GM23338 (cell line): ENCODE results near the gene CLDN8. TPM values are rescaled to one million over a fixed set of nuclear protein-coding genes. Genes with fewer than 3 reads are reported as not detected.

Source experiments
- ATAC-seq: fragments of 200-7000 bp; cut with Tn5 transposase; 3 replicates; pipeline ENCODE4 v1.9.1; 2020
- DNase-seq: peaks from one replicate; pipeline ENCODE4 v3.0.0-alpha.2; 2015; ENCODE audit warnings: low spot score
- H2AFZ ChIP-seq: fragments of 200-600 bp; sonication (generic); 2 replicates; pipeline ENCODE4 v1.8.0; 2016; ENCODE audit warnings: antibody characterized with exemption, mild to moderate bottlenecking, moderate library complexity
- H3F3A ChIP-seq: fragments of 200-600 bp; sonication (generic); replicated peaks from 2 replicates; pipeline ENCODE4 v1.8.0; 2017; ENCODE audit warnings: antibody characterized with exemption, mixed run types, low read depth
- H3K27ac ChIP-seq: fragments of 200-600 bp; sonication (generic); 2 replicates; pipeline ENCODE4 v1.6.1; 2016; ENCODE audit warnings: low read depth
- H3K27me3 ChIP-seq: fragments of 200-600 bp; sonication (generic); 2 replicates; pipeline ENCODE4 v1.8.0; 2016; ENCODE audit warnings: mild to moderate bottlenecking, mixed run types, moderate library complexity; ENCODE audit not compliant: insufficient read depth
- H3K36me3 ChIP-seq: fragments of 200-600 bp; sonication (generic); 2 replicates; pipeline ENCODE4 v1.8.0; 2016; ENCODE audit warnings: mild to moderate bottlenecking; ENCODE audit not compliant: insufficient read depth
- H3K4me1 ChIP-seq: fragments of 200-600 bp; sonication (generic); 2 replicates; pipeline ENCODE4 v1.8.0; 2016; ENCODE audit warnings: mild to moderate bottlenecking, moderate library complexity; ENCODE audit not compliant: insufficient read depth
- H3K4me2 ChIP-seq: fragments of 200-600 bp; sonication (generic); 2 replicates; pipeline ENCODE4 v1.7.1; 2017; ENCODE audit warnings: mixed run types
- H3K4me3 ChIP-seq: fragments of 200-600 bp; sonication (generic); 2 replicates; pipeline ENCODE4 v1.6.1; 2016; ENCODE audit warnings: mixed run types
- H3K79me2 ChIP-seq: fragments of 200-600 bp; sonication (generic); replicated peaks from 2 replicates; pipeline ENCODE4 v1.8.0; 2017; ENCODE audit warnings: mild to moderate bottlenecking; ENCODE audit not compliant: insufficient read depth
- H3K9me2 ChIP-seq: fragments of 200-600 bp; sonication (generic); 2 replicates; pipeline ENCODE4 v1.8.0; 2017; ENCODE audit not compliant: insufficient read depth
- H4K20me1 ChIP-seq: fragments of 200-600 bp; sonication (generic); replicated peaks from 2 replicates; pipeline ENCODE4 v1.8.0; 2017; ENCODE audit warnings: mild to moderate bottlenecking; ENCODE audit not compliant: insufficient read depth
- H3K27ac Mint-ChIP-seq: 2 replicates; pipeline ENCODE4 v1.8.0; 2020; ENCODE audit warnings: inconsistent platforms, mild to moderate bottlenecking, moderate library complexity, mixed read lengths
- H3K27me3 Mint-ChIP-seq: 3 replicates; pipeline ENCODE4 v1.8.0; 2022; ENCODE audit warnings: low read depth, mild to moderate bottlenecking, moderate library complexity, mixed read lengths, inconsistent platforms; ENCODE audit not compliant: insufficient read depth, poor library complexity
- H3K36me3 Mint-ChIP-seq: 3 replicates; pipeline ENCODE4 v1.8.0; 2021; ENCODE audit warnings: low read depth, mild to moderate bottlenecking, inconsistent platforms, moderate library complexity, mixed read lengths
- H3K4me1 Mint-ChIP-seq: 3 replicates; pipeline ENCODE4 v1.8.0; 2020; ENCODE audit warnings: mild to moderate bottlenecking, inconsistent platforms, mixed read lengths
- H3K4me3 Mint-ChIP-seq: 3 replicates; pipeline ENCODE4 v1.8.0; 2021; ENCODE audit warnings: moderate library complexity, mild to moderate bottlenecking, inconsistent platforms, mixed read lengths
- H3K9me3 Mint-ChIP-seq: 3 replicates; pipeline ENCODE4 v1.8.0; 2020; ENCODE audit warnings: moderate library complexity, mild to moderate bottlenecking, inconsistent platforms, mixed read lengths
- EZH2phosphoT487 ChIP-seq: fragments of 200-600 bp; sonication (generic); IDR thresholded peaks from one replicate; pipeline ENCODE4 v1.8.1; 2018; ENCODE audit warnings: antibody characterized with exemption; ENCODE audit not compliant: unreplicated experiment
- POLR2AphosphoS5 ChIP-seq: IDR thresholded peaks from 2 replicates; pipeline ENCODE4 v1.6.1; 2016; ENCODE audit warnings: antibody characterized with exemption, low read depth
- ZNF114 ChIP-seq: fragments of 250-450 bp; sonication (Bioruptor Pico); IDR thresholded peaks from 2 replicates; pipeline ENCODE4 v1.5.0; 2020; ENCODE audit warnings: mild to moderate bottlenecking, moderate library complexity
- ZNF331 ChIP-seq: fragments of 250-450 bp; sonication (Bioruptor Pico); IDR thresholded peaks from 2 replicates; pipeline ENCODE4 v1.5.0; 2020; ENCODE audit warnings: low read depth, mild to moderate bottlenecking, moderate library complexity
- ZNF462 ChIP-seq: fragments of 250-450 bp; sonication (Bioruptor Pico); IDR thresholded peaks from 2 replicates; pipeline ENCODE4 v1.5.0; 2020; ENCODE audit warnings: mild to moderate bottlenecking, moderate library complexity
- polyA plus RNA-seq: library from polyadenylated mRNA; unstranded; fragments of >200 nt; fragmentation: Nextera tagmentation; extraction: Ambion mirVana; gene quantifications from 2 replicates; pipeline ENCODE4 v1.2.1, GENCODE V29; 2016
- total RNA-seq: library from RNA; depleted of rRNA; stranded (reverse); fragments of >200 nt; shearing (Covaris generic); gene quantifications from 2 replicates; pipeline ENCODE4 v1.2.3, GENCODE V29; 2014

Gene CLDN8
- total and polyA plus RNA-seq, 2 experiments from 2014 or later: not detected

GRCh38 chr21:30207252-30207579 is 8.7 kb downstream of the CLDN8 start (continued):
- TF ChIP-seq ZNF462 (no peak), POLR2AphosphoS5 (no peak), ZNF114 (CRISPR knock-in tag) (no peak), EZH2phosphoT487 (no peak)

- H3F3A ChIP-seq: no peaks in the 10 kb centered on the region
- Mint-ChIP-seq H3K27ac (peak overlapping the region; percentile 34), H3K27me3 (peaks cover 4% of the 10 kb centered on the region), H3K36me3 (no peaks in the 10 kb centered on the region), H3K4me3 (no peak overlapping the region), H3K4me1 (peaks cover 10% of the 10 kb centered on the region), H3K9me3 (no peaks in the 10 kb centered on the region; the same call in 2 of the 3 replicates)
- no peak overlapping the region for H3K27ac ChIP-seq
- H3K4me3 ChIP-seq: no peak overlapping the region
- H3K79me2 ChIP-seq: no peaks in the 10 kb centered on the region
- no peak for DNase-seq
- no peaks in the 10 kb centered on the region for H3K36me3 ChIP-seq
- H3K4me2 ChIP-seq: no peak overlapping the region
- no peaks in the 10 kb centered on the region for H3K27me3 ChIP-seq
- no peaks in the 10 kb centered on the region for H4K20me1 ChIP-seq
- TF ChIP-seq ZNF331 (CRISPR knock-in tag) (0 out of 2 replicates have a peak, but pooled peaks have one; percentile 26), ZNF114 (CRISPR knock-in tag) (no peak)
- H2AFZ ChIP-seq: peak overlapping the region; percentile 67
- H3K4me1 ChIP-seq: peaks cover 3% of the 10 kb centered on the region; the same call in 1 of the 2 replicates
- H3K9me2 ChIP-seq: no peaks in the 10 kb centered on the region
- no peak for ATAC-seq
These were observed 9.2 kb downstream of the CLDN8 start for GRCh38 chr21:30206551-30207251.
